IMR-90 (cell line): Measurements from ENCODE around the gene SMIM24.

Experiments used
- CTCF ChIP-seq: conservative IDR thresholded peaks from 2 replicates; pipeline ENCODE4 v1.5.1; 2012; ENCODE audit warnings: mild to moderate bottlenecking, low read depth, low read length, improper control_type of control experiment
- POLR2A ChIP-seq: IDR thresholded peaks from 2 replicates; pipeline ENCODE4 v1.6.1; 2012; ENCODE audit warnings: mild to moderate bottlenecking, low read depth, low read length

- TF ChIP-seq CTCF (no peak), POLR2A (no peak)
Observed at GRCh38 chr19:3523361-3524077, 43.2 kb upstream of the SMIM24 start.
